ENCODE results near the gene GP9.
"Not testable (repeated sequence)": the region's sequence is repeated elsewhere in the genome, so short reads cannot be mapped to it uniquely, and the experiment has no call there.

GRCh38 chr3:129087904-129088303 is 27.3 kb downstream of the GP9 start:
- TF ChIP-seq, protein P1, sequence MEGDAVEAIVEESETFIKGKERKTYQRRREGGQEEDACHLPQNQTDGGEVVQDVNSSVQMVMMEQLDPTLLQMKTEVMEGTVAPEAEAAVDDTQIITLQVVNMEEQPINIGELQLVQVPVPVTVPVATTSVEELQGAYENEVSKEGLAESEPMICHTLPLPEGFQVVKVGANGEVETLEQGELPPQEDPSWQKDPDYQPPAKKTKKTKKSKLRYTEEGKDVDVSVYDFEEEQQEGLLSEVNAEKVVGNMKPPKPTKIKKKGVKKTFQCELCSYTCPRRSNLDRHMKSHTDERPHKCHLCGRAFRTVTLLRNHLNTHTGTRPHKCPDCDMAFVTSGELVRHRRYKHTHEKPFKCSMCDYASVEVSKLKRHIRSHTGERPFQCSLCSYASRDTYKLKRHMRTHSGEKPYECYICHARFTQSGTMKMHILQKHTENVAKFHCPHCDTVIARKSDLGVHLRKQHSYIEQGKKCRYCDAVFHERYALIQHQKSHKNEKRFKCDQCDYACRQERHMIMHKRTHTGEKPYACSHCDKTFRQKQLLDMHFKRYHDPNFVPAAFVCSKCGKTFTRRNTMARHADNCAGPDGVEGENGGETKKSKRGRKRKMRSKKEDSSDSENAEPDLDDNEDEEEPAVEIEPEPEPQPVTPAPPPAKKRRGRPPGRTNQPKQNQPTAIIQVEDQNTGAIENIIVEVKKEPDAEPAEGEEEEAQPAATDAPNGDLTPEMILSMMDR (IDR thresholded peaks at IDR 0.05) = not testable (repeated sequence)
- not testable (repeated sequence) for TF ChIP-seq POLR2A (IDR thresholded peaks at IDR 0.05)
